Activated T-cell treated with anti-CD3 and anti-CD28 coated beads, Interleukin-2, amount 50 U/mL, for 72 hours (primary cell): Measurements from ENCODE around the gene HOXB3. TPM values are rescaled to one million over a fixed set of nuclear protein-coding genes. Genes with fewer than 3 reads are reported as not detected.
"Not testable (repeated sequence)": the region's sequence is repeated elsewhere in the genome, so short reads cannot be mapped to it uniquely, and the experiment has no call there.

Experiments used
- ATAC-seq, 2 donors: fragments of 150-1000 bp; cut with Tn5 transposase; replicated peaks in 1 of 2; 2 replicates each; pipeline ENCODE4 v1.10.0; 2021; ENCODE audit warnings: moderate library complexity in 2 of 2, mild to moderate bottlenecking in 1 of 2
- DNase-seq, 2 donors: peaks; one replicate each; pipeline ENCODE4 v3.0.0; 2021 to 2022; ENCODE audit warnings: mixed read lengths in 1 of 2
- H3K27ac Mint-ChIP-seq: one replicate; pipeline ENCODE4 v1.8.0; 2022; ENCODE audit warnings: mild to moderate bottlenecking, moderate library complexity, mixed read lengths
- H3K27me3 Mint-ChIP-seq: one replicate; pipeline ENCODE4 v1.8.0; 2022; ENCODE audit warnings: low read depth, mixed read lengths
- H3K36me3 Mint-ChIP-seq, 2 donors: one replicate each; pipeline ENCODE4 v1.8.0; 2022; ENCODE audit warnings: mixed read lengths in 2 of 2, mild to moderate bottlenecking in 1 of 2; ENCODE audit not compliant: insufficient read depth in 2 of 2
- H3K4me1 Mint-ChIP-seq: one replicate; pipeline ENCODE4 v1.8.0; 2022; ENCODE audit warnings: low read depth, mixed read lengths
- H3K4me3 Mint-ChIP-seq, 2 donors: one replicate each; pipeline ENCODE4 v1.8.0; 2022; ENCODE audit warnings: mild to moderate bottlenecking in 2 of 2, mixed read lengths in 2 of 2, moderate library complexity in 2 of 2
- H3K9me3 Mint-ChIP-seq, 2 donors: one replicate each; pipeline ENCODE4 v1.8.0; 2022; ENCODE audit warnings: mixed read lengths in 2 of 2
- total RNA-seq, 2 donors: library from RNA; stranded (reverse); gene quantifications; one replicate each; pipeline ENCODE4 v1.2.3, GENCODE V29; 2022

Gene HOXB3
- total RNA-seq, 2 donors from 2014 or later: 2.9 to 8.1 TPM

DNA sequence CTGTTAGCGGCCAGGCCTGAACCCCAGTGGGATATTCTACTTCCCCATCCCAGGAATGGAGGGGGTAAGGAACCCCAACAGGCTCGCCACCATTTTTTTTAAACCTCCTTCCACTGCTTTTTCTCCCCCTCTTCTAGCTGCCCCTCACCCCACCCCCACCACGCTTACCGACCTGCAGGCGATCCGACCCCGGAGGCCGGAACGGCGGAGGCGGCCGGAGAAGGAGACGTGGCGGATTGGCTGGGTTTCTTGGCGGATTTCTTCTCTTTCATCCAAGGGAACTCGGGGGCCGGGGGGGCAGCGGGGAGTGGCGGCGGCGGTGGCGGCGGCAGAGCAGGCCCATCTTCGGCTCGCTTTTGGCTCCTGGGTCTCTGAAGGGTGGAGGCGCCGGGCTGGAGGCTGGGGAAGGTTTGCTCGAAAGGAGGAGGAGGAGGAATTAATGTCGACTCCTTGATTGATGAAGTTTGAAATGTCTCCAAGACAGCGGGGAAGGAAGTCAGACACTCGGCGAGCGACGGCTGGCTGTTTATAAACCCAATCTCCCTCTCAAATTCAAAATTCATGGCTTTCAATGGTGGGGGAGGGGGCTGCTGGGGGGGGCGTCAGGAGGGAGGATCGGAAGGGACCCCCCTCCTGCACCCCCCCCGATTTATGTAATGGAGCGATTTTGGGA, 45.6 kb downstream of the HOXB3 start:
- peak overlapping the region; percentile 90 to 96 for H3K4me3 Mint-ChIP-seq
- peak overlapping the region; percentile 96 for H3K27ac Mint-ChIP-seq
- peaks cover 7% of the 10 kb centered on the region for H3K27me3 Mint-ChIP-seq
- H3K4me1 Mint-ChIP-seq: peaks cover 60% of the 10 kb centered on the region
- peak; percentile 3 to 9 for ATAC-seq
- peak; percentile 56 to 62 for DNase-seq
- H3K36me3 Mint-ChIP-seq: peaks cover 8 to 10% of the 10 kb centered on the region in 2 donors
- no peaks in the 10 kb centered on the region for H3K9me3 Mint-ChIP-seq

DNA sequence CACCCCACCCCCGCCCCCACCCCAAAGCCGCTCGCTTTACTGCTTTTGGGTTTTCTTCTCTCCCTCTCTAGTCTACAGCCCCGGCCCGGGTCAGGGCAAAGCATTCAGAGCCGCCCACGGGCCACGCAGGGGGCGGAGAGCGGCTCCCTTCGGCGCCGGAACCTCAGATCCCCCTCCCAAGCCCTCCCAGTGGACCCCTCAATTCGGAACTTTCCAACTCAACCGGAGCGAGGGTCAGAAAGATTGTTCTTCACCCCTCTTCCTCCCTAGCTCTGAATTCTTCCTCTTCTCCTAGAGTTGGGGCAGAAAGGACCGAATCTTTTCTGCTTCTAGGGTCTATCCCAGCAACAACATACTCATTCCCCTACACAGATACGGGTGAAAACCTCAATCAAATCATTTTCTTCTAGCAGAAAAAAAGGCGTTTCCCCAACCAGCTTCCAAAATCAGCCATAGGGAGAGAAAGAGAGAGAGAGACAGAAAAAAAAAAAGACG, 46.1 kb downstream of the HOXB3 start:
- Mint-ChIP-seq H3K4me3 (peak overlapping the region; percentile 90 to 96), H3K4me1 (peaks cover 60% of the 10 kb centered on the region), H3K9me3 (no peaks in the 10 kb centered on the region), H3K27me3 (peaks cover 7% of the 10 kb centered on the region), H3K36me3 (peaks cover 8 to 10% of the 10 kb centered on the region in 2 donors), H3K27ac (peak overlapping the region; percentile 96)
- ATAC-seq: peak; percentile 60 to 63
- peak; percentile 61 to 72 for DNase-seq

DNA sequence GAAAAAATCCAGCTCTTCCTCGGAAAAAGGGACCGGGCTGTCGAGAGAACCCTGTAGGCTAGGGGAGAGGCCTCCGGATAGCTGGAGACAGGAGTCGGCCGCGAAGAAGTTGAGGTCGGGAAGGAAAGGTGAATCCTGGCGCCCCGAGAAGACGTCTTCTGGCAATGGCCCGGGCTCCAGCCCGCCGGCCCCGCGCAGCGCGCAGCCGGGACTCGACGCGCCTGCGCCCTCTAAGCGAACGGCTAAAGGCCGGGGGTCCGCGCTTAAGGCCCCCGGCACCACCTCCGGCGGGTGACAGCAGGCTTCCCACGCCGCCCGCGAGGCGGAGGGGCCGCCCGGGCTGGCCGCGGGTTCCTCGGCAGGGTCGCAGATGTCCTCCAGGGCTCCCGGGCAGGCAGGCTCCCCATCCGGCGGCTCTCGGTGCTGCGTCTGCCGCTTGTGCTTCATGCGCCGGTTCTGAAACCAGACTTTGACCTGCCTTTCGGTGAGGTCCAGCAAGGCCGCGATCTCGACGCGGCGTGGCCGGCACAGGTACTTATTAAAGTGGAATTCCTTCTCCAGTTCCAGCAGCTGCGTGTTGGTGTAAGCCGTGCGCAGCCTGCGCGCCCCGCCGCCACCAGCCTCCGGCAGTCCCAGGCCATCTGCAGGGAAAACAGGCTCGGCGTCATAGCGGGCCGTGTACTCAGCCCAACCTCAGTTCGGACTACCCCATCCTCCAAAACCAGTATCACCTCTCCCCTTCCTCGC, 46.8 kb downstream of the HOXB3 start:
- H3K36me3 Mint-ChIP-seq: peaks cover 8 to 10% of the 10 kb centered on the region in 2 donors
- ATAC-seq: peak; percentile 66 to 72
- H3K9me3 Mint-ChIP-seq: no peaks in the 10 kb centered on the region
- peak; percentile 77 to 78 for DNase-seq
- peaks cover 7% of the 10 kb centered on the region for H3K27me3 Mint-ChIP-seq
- H3K4me1 Mint-ChIP-seq: peaks cover 56% of the 10 kb centered on the region
- H3K27ac Mint-ChIP-seq: peak overlapping the region; percentile 99
- H3K4me3 Mint-ChIP-seq: peak overlapping the region; percentile 90 to 96

DNA sequence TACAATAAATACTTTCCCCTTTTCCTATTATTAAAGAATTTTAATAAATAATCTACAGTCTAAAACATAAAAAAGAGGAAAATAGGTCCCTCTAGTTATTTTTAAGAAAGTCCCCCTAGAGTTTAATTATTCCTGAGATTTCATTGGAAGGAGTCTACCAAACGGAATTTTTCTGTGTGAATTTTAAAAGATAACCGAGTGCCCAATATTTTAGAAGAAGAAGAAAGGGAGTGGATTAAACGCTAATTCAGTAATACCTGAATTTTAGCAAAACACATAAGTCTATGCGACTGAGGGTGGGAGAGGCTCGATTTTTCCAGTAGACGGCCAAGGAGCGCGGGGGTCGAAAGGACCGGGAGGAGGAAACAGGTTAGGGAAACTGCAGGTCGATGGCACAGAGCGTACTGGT, 47.3 kb downstream of the HOXB3 start:
- peaks cover 51% of the 10 kb centered on the region for H3K4me1 Mint-ChIP-seq
- no peak for DNase-seq
- peaks cover 7% of the 10 kb centered on the region for H3K27me3 Mint-ChIP-seq
- no peaks in the 10 kb centered on the region for H3K9me3 Mint-ChIP-seq
- peak overlapping the region; percentile 90 to 96 for H3K4me3 Mint-ChIP-seq
- H3K27ac Mint-ChIP-seq: peak overlapping the region; percentile 99
- peaks cover 8 to 10% of the 10 kb centered on the region in 2 donors for H3K36me3 Mint-ChIP-seq
- ATAC-seq: peak in 1 of 2 donors; percentile 8

DNA sequence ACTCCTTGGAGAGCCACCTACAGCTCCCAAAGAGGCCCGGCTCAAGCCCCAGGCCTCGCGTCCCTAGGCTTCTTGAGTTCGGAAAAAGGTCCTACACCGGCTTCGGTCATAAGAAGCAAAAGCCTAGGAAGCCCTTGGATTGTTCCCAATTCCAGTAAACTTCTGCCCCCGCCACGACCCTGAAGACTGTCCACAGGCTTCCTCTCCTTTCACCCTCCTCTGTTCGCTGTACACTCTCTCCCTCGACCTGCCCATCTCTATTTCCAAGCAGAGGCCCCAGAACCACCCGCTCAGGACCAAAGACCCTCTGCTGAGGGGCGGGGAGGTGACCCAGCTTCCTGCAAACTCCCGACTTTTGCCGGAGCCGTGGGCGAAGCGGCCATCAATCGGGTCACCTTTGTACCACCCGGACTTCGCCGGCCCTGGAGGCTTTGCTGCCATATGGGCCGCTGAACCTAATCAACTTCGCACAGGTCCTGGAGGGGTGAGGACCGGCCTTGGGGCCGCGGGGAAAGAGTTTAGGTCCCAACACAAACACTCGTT, 47.9 kb downstream of the HOXB3 start:
- Mint-ChIP-seq H3K4me1 (peaks cover 46% of the 10 kb centered on the region), H3K36me3 (peaks cover 8 to 10% of the 10 kb centered on the region in 2 donors), H3K27ac (peak overlapping the region; percentile 98), H3K4me3 (peak overlapping the region; percentile 90 to 96), H3K9me3 (no peaks in the 10 kb centered on the region), H3K27me3 (peaks cover 7% of the 10 kb centered on the region)
- DNase-seq (peak; percentile 23 to 50), ATAC-seq (peak in 1 of 2 donors; percentile 19)

DNA sequence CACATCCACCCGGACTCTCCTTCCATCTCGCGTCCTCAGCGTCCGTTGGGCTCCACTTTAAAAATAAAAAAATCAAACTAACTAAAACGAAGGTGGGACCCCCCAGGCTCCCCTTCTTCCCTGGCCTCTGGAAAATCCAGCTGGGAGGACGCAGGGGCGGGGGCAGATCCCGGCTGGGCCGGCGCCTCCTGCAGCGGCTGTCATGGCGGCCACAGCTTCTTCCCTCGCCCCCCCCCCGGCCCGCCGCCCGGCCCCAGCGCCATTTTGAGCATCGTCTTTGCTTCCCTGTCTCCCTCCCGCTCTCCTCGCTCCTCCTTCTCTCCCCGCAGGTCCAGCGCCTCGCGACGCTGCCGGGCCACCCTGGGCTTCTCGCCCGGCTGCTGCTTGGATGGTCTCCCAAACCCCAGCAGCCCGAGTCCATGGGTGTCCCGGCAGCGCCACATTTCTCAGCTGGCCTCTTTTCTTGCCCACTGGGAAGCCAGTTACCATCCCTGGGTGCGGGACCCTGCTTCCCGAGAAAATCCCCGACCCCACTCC, 48.4 kb downstream of the HOXB3 start:
- H3K27ac Mint-ChIP-seq: peak overlapping the region; percentile 98
- H3K27me3 Mint-ChIP-seq: peaks cover 10% of the 10 kb centered on the region
- peak; percentile 35 to 59 for DNase-seq
- peak overlapping the region; percentile 90 to 96 for H3K4me3 Mint-ChIP-seq
- no peaks in the 10 kb centered on the region for H3K9me3 Mint-ChIP-seq
- peaks cover 46% of the 10 kb centered on the region for H3K4me1 Mint-ChIP-seq
- peaks cover 8 to 10% of the 10 kb centered on the region in 2 donors for H3K36me3 Mint-ChIP-seq
- ATAC-seq: peak; percentile 20 to 30

DNA sequence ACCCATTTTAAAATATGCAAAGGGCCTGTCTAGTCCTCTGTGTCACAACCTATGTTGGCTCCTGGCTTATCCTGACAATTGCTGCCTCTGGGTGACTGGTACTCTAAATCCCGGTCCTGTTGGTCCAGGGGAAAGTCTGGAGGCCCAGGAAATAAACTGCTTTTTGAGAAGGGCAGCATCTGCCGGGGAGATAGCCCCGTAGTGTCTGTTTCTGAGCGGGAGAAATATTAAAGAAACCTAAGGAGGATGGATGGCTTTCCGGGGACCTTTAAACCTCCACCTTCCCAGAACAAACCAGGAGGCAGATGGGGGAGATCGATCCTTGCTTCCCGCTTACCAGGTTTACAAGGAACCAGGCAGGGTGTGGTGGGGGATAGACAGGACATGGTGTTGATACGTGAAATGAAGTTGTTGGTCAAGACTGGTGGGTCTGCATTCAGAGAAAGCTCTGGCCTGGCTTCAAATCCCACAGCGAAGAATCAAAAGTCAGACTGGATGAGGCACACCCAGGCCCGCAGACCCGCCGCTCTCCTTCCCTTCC, 48.9 kb downstream of the HOXB3 start:
- Mint-ChIP-seq H3K4me1 (peaks cover 40% of the 10 kb centered on the region), H3K27me3 (peaks cover 12% of the 10 kb centered on the region), H3K27ac (peak overlapping the region; percentile 98), H3K36me3 (peaks cover 8 to 10% of the 10 kb centered on the region in 2 donors), H3K9me3 (no peaks in the 10 kb centered on the region), H3K4me3 (peak overlapping the region; percentile 90 to 96)
- DNase-seq: no peak
- ATAC-seq: peak; percentile 3

DNA sequence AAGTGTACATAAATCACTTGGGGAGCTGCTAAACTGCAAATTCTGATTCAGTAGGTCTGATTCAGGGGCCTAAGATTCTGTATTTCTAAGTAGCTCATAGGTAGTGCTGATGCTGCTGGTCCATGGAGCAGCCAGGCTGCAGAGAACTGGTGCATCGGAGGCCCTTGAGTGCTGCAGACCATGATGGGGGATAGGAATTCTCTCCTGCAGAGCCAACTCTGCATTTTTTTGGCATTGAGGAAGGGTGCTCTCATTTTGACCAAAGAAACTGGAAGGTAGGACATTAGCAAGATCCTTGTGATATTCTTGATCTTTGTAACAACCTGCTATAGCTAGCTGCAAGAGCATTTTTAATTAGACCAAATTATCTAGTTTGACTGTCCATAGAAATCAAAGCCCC, 49.8 kb downstream of the HOXB3 start:
- Mint-ChIP-seq H3K9me3 (no peaks in the 10 kb centered on the region), H3K36me3 (peaks cover 8 to 10% of the 10 kb centered on the region in 2 donors), H3K27me3 (peaks cover 12% of the 10 kb centered on the region), H3K27ac (peak overlapping the region; percentile 74), H3K4me1 (peaks cover 31% of the 10 kb centered on the region), H3K4me3 (peak overlapping the region; percentile 55 to 60)
- DNase-seq (no peak), ATAC-seq (no peak)

DNA sequence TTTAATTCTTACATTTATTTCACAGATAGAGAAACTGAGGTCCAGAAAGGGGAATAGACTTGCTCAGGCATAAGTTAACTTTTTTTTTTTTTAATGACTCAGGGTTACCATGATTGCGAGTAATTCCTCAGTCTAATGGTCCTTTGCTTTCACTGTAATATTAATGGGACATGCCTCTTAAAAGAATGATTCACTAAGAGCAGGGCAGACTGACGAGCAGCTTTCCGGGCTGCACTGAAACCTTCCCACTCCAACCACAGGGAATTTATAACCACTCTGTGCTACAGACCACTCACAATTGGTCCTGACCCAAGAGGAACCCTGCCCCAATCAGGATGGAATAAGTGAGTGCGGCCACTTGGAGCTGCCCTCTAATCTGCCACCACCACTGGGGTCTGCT, 50.9 kb downstream of the HOXB3 start:
- Mint-ChIP-seq H3K27ac (no peak overlapping the region), H3K4me3 (no peak overlapping the region), H3K27me3 (peaks cover 12% of the 10 kb centered on the region), H3K4me1 (peaks cover 26% of the 10 kb centered on the region), H3K9me3 (no peaks in the 10 kb centered on the region), H3K36me3 (peaks cover 8 to 10% of the 10 kb centered on the region in 2 donors)
- DNase-seq (no peak), ATAC-seq (no peak)

DNA sequence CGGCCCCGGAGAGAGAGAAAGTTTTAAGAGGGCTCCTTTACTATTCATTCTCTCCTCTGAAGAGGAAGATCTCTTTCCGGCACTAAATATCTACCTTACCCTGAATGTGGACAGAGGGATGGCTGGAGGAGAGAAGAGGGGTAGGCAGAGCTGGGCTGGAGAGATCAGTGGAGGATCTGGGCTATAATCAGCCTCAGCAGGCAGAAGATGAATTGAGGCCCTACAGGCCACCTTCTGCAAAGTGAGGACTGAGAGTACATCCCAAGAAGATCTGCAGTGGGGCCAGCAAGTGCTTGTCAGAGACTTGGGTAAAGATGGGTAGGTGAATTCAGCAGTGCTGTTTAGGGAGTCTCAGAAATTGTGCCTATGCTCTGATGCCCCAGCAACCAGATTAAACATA, 52.7 kb downstream of the HOXB3 start:
- peaks cover 20% of the 10 kb centered on the region for H3K4me1 Mint-ChIP-seq
- DNase-seq (no peak), ATAC-seq (no peak)
- peaks cover 12% of the 10 kb centered on the region for H3K27me3 Mint-ChIP-seq
- no peaks in the 10 kb centered on the region for H3K9me3 Mint-ChIP-seq
- H3K36me3 Mint-ChIP-seq: peaks cover 3 to 5% of the 10 kb centered on the region in 2 donors
- H3K4me3 Mint-ChIP-seq: no peak overlapping the region
- no peak overlapping the region for H3K27ac Mint-ChIP-seq

DNA sequence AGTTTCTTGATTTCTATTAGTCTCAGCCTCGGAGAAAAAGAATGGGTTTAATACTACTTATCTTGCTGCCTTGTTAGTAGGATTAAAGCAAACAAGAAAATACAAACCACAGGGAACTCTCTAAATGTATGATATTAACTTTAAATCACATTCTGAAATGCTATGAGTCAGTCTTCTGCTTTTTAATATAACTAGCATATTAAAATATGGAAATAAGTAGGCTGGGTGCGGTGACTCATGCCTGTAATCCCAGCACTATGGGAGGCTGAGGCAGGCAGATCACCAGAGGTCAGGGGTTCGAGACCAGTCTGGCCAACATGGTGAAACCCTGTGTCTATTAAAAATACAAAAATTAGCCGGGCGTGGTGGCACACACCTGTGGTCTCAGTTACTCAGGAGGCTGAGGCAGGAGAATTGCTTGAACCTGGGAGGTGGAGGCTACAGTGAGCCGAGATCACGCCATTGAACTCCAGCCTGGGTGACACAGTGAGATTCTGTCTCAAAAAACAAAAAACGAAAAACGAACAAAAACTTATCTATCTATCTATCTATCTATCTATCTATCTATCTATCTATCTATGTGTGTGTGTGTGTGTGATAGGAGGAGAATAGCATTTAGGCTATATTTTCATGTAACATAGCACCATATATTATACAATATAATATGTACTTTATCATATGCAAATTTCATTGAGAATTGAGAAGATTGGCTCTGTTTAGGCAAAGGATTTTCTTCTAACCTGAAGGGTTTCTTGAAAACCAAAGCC, 54.1 kb downstream of the HOXB3 start:
- Mint-ChIP-seq H3K4me1 (peaks cover 11% of the 10 kb centered on the region), H3K27me3 (peaks cover 12% of the 10 kb centered on the region)
- not testable (repeated sequence) for H3K9me3 Mint-ChIP-seq, DNase-seq, H3K27ac Mint-ChIP-seq, H3K4me3 Mint-ChIP-seq, H3K36me3 Mint-ChIP-seq, ATAC-seq

DNA sequence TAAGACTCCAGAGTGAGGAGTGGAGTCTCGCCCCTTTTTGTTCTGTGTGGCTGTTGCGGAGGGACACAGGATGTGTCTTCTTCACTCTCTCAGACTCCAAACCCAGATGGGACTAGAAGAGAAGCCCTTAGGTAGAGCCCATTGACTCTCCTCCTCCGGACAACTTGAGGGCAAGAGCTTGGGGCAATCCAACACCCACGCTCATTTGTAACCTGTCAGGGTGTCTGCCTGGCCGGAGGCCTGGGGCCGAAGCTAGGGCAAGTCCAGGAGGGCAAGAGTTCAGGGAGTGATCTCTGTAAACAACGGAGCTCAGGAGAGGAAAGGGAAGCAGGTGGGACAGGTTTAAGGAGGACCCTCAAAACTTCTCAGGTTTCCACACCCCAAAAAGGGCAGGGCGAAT, 57.8 kb downstream of the HOXB3 start:
- no peak overlapping the region for H3K4me3 Mint-ChIP-seq
- DNase-seq: no peak
- H3K36me3 Mint-ChIP-seq: no peaks in the 10 kb centered on the region
- no peak overlapping the region for H3K27ac Mint-ChIP-seq
- no peaks in the 10 kb centered on the region for H3K4me1 Mint-ChIP-seq
- ATAC-seq: no peak
- H3K9me3 Mint-ChIP-seq: no peaks in the 10 kb centered on the region
- peaks cover 5% of the 10 kb centered on the region for H3K27me3 Mint-ChIP-seq
